Mucosa of rectum (tissue), 2 donors: ENCODE measurements around the gene PZP.
A peak's percentile ranks its signal among the peaks of the same experiment; 100 is the strongest.

Experiments
- H3K27ac ChIP-seq, 2 donors: one replicate each; pipeline ENCODE4 v1.7.0; 2013; ENCODE audit warnings: inconsistent platforms in 2 of 2, low read depth in 2 of 2, low read length in 2 of 2
- H3K27me3 ChIP-seq, 2 donors: one replicate each; pipeline ENCODE4 v1.7.0; 2013; ENCODE audit warnings: low read length in 2 of 2; ENCODE audit not compliant: control insufficient read depth in 2 of 2, insufficient read depth in 2 of 2
- H3K36me3 ChIP-seq, 2 donors: one replicate each; pipeline ENCODE4 v1.7.0; 2013; ENCODE audit warnings: low read length in 2 of 2; ENCODE audit not compliant: control insufficient read depth in 2 of 2, insufficient read depth in 2 of 2
- H3K4me1 ChIP-seq, 2 donors: one replicate each; pipeline ENCODE4 v1.7.0; 2013; ENCODE audit warnings: low read length in 2 of 2, mild to moderate bottlenecking in 1 of 2; ENCODE audit not compliant: control insufficient read depth in 2 of 2, insufficient read depth in 2 of 2
- H3K4me3 ChIP-seq, 2 donors: one replicate each; pipeline ENCODE4 v1.7.0; 2013; ENCODE audit warnings: low read length in 2 of 2
- H3K9ac ChIP-seq, 2 donors: one replicate each; pipeline ENCODE4 v1.7.0; 2013; ENCODE audit warnings: low read length in 2 of 2, low read depth in 1 of 2, mild to moderate bottlenecking in 1 of 2
- H3K9me3 ChIP-seq, 2 donors: one replicate each; pipeline ENCODE4 v1.7.0; 2013; ENCODE audit warnings: low read length in 2 of 2; ENCODE audit not compliant: control insufficient read depth in 2 of 2
- donor health status: healthy.
- donor health status: Normal muscosa, but diverticular disease.

Gene PZP

DNA sequence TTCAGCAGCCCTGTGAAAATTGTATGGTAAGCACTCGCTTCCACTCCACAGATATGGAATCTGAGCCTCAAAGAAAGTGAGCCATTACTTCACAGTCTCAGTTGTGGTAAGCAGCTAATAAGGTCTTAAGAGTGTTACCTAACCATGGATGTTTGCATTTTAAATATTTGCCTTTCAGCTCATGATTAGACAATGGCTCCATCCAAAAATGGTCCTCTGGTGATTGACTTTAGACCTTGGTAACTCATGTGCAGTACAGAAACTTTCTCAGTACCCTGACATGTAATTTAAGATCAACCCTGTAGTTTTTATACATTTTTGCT lies 94.2 kb downstream of the PZP start:
- no peaks in the 10 kb centered on the region for H3K9me3 ChIP-seq
- peak overlapping the region; percentile 31 to 65 for H3K4me3 ChIP-seq
- no peaks in the 10 kb centered on the region for H3K27me3 ChIP-seq
- H3K4me1 ChIP-seq = peaks cover 0 to 5% of the 10 kb centered on the region in 2 donors
- H3K27ac ChIP-seq = no peak overlapping the region
- peaks cover 0 to 3% of the 10 kb centered on the region in 2 donors for H3K36me3 ChIP-seq
- H3K9ac ChIP-seq = no peak overlapping the region

- Histone ChIP-seq H3K36me3 (peaks cover 3 to 5% of the 10 kb centered on the region in 2 donors), H3K27ac (peak overlapping the region in 1 of 2 donors; percentile 21), H3K9me3 (no peaks in the 10 kb centered on the region), H3K9ac (no peak overlapping the region), H3K27me3 (no peaks in the 10 kb centered on the region), H3K4me3 (peak overlapping the region; percentile 24 to 65), H3K4me1 (peaks cover 0 to 5% of the 10 kb centered on the region in 2 donors)
These were observed 94.8 kb downstream of the PZP start for GRCh38 chr12:9113296-9113986.

GRCh38 chr12:9112076-9112853 lies 95.9 kb downstream of the PZP start:
- H3K9me3 ChIP-seq = no peaks in the 10 kb centered on the region
- H3K4me3 ChIP-seq = no peak overlapping the region
- H3K4me1 ChIP-seq = peaks cover 0 to 2% of the 10 kb centered on the region in 2 donors
- H3K27ac ChIP-seq = no peak overlapping the region
- no peaks in the 10 kb centered on the region for H3K27me3 ChIP-seq
- H3K36me3 ChIP-seq = peaks cover 3 to 7% of the 10 kb centered on the region in 2 donors
- no peak overlapping the region for H3K9ac ChIP-seq

- H3K27me3 ChIP-seq = no peaks in the 10 kb centered on the region
- H3K4me3 ChIP-seq = no peak overlapping the region
- no peak overlapping the region for H3K9ac ChIP-seq
- H3K4me1 ChIP-seq = no peaks in the 10 kb centered on the region
- H3K36me3 ChIP-seq = peaks cover 3 to 7% of the 10 kb centered on the region in 2 donors
- no peak overlapping the region for H3K27ac ChIP-seq
- H3K9me3 ChIP-seq = no peaks in the 10 kb centered on the region
These were observed 96.7 kb downstream of the PZP start for GRCh38 chr12:9111525-9111924.

- Histone ChIP-seq H3K27ac (no peak overlapping the region), H3K9me3 (no peaks in the 10 kb centered on the region), H3K4me3 (no peak overlapping the region), H3K4me1 (no peaks in the 10 kb centered on the region), H3K27me3 (no peaks in the 10 kb centered on the region), H3K9ac (no peak overlapping the region), H3K36me3 (peaks cover 3 to 7% of the 10 kb centered on the region in 2 donors)
These were observed 98.3 kb downstream of the PZP start for GRCh38 chr12:9109737-9110491.

DNA sequence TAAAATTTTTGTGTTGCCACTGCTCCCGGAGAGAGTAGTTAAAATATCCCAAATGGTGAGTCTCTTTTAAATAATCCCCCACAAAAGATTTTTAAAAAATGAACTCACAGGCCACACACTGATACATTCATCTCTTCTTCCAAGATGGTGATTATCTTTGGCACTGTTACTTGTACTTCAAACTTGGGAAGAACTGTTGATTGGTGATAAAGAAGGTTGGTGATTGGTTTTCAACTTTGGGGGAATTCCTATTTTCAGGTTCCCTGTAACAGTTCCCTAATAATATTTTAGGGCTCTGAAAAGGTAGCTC lies 99.0 kb downstream of the PZP start:
- H3K27me3 ChIP-seq = no peaks in the 10 kb centered on the region
- H3K4me1 ChIP-seq = no peaks in the 10 kb centered on the region
- H3K4me3 ChIP-seq = no peak overlapping the region
- H3K9ac ChIP-seq = no peak overlapping the region
- H3K9me3 ChIP-seq = no peaks in the 10 kb centered on the region
- no peak overlapping the region for H3K27ac ChIP-seq
- H3K36me3 ChIP-seq = peaks cover 3 to 10% of the 10 kb centered on the region in 2 donors

DNA sequence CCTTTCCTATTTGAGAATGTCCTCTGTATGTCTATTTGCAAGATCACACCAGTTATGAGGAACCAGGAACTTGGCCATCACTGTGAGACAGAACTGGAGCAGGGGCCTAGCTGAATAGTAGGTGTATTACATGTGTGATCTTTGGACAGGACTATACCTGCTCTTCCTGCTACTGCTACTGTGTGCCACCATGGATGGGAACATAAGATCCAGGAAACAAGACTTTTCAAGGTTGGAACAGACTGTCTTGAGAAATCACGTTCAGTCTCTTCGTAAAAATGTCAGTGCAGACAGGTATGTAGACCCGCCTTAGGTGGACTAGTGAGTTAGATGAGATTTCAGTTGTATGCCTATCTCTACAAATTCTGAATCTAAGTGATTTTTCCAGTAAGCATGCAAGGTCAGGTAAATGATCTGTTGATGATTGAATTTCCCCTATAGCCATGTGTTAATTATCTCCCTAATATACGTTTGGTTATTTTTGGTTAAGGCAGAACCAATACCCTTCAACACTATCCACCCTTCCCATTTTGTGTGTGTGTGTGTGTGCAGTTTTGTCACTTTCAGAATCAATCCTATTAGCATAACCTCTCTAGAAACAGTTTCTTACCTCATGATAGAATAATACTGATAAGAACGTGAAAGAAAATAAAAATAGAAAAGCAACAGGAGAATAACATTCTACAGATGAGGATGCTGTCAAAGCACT lies 99.5 kb downstream of the PZP start:
- Histone ChIP-seq H3K27ac (no peak overlapping the region), H3K36me3 (peaks cover 3 to 13% of the 10 kb centered on the region in 2 donors)

DNA sequence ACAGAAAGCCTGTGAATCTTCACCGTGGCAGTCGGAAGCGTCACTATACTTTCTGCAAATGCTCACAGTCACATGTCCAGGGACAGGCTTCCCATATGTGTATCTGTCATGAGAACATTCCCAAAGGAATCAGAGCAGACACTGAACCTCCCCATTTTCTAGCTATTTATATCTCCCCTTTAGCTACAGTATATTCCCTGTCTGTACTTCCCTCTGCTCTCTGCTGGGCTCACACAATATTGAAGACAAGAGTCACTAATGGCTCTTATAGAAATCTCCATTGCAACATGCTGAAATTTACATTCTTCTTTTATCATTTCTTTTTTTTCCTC lies 100.7 kb downstream of the PZP start:
- no peaks in the 10 kb centered on the region for H3K9me3 ChIP-seq
- H3K27me3 ChIP-seq = no peaks in the 10 kb centered on the region
- H3K36me3 ChIP-seq = peaks cover 3 to 13% of the 10 kb centered on the region in 2 donors
- H3K9ac ChIP-seq = no peak overlapping the region
- no peaks in the 10 kb centered on the region for H3K4me1 ChIP-seq
- no peak overlapping the region for H3K27ac ChIP-seq
- H3K4me3 ChIP-seq = no peak overlapping the region

More for the DNA sequence above, 99.5 kb downstream of the PZP start:
- H3K9me3 ChIP-seq = no peaks in the 10 kb centered on the region
- no peak overlapping the region for H3K4me3 ChIP-seq
- H3K9ac ChIP-seq = no peak overlapping the region
- H3K27me3 ChIP-seq = no peaks in the 10 kb centered on the region
- H3K4me1 ChIP-seq = no peaks in the 10 kb centered on the region

DNA sequence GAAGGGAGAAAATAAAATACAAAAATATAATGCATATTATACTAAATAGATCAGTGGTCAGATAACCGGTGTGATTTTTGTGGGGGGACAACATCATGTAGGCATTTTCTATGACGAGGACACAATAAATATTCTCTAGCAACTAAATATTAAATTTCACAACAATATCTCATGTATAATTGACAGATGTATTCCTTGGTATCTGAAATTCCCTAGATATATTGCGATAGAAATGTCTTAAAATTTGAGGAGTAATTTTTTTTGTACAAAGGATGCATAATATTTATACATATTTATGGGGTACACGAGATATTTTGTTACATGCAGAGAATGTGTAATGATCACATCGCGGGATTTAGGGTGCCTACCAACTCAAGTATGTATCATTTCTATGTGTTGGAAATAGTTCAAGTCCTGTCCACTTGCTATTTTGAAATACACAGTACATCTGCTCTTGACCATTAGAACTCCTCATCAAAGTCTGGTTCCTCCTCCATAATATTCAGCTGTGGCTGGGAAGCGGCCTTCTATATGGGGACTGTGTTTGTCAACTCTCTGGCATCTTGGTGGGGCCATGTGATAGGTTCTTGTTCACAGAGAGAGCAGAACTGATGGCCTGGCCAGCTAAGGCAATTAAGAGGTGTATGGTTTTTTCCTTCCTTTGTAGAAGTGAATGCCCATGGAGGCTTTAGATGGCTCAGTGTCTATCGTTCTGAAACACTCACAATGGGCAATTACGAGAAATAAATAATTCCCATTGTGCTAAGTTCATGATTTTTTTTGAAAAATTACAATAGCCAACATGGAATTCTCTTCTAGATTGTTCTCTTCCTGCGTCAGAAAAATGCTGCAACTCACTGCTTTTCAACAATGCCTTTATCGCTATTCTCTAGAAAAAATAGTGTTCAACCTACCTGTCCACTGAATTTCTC lies 101.3 kb downstream of the PZP start:
- no peak overlapping the region for H3K9ac ChIP-seq
- H3K4me1 ChIP-seq = no peaks in the 10 kb centered on the region
- H3K4me3 ChIP-seq = no peak overlapping the region
- H3K9me3 ChIP-seq = no peaks in the 10 kb centered on the region
- H3K27me3 ChIP-seq = no peaks in the 10 kb centered on the region
- H3K27ac ChIP-seq = no peak overlapping the region
- H3K36me3 ChIP-seq = peaks cover 3 to 13% of the 10 kb centered on the region in 2 donors
